HT-29 (cell line): Measurements from ENCODE around the gene RCC1. TPM values are rescaled to one million over a fixed set of nuclear protein-coding genes. Genes with fewer than 3 reads are reported as not detected.
A peak's percentile ranks its signal among the peaks of the same experiment; 100 is the strongest.
"Not testable (repeated sequence)": the region's sequence is repeated elsewhere in the genome, so short reads cannot be mapped to it uniquely, and the experiment has no call there.

Experiments
- DNase-seq: peaks from one replicate; pipeline ENCODE4 v3.0.0-alpha.2; 2015; ENCODE audit warnings: low spot score
- total RNA-seq: library from RNA; depleted of rRNA; stranded (reverse); fragments of >200 nt; shearing (Covaris generic); gene quantifications from 2 replicates; pipeline ENCODE4 v1.2.3, GENCODE V29; 2014

RCC1 gene
- total RNA-seq, 1 experiment from 2014 or later = 131 TPM

DNA sequence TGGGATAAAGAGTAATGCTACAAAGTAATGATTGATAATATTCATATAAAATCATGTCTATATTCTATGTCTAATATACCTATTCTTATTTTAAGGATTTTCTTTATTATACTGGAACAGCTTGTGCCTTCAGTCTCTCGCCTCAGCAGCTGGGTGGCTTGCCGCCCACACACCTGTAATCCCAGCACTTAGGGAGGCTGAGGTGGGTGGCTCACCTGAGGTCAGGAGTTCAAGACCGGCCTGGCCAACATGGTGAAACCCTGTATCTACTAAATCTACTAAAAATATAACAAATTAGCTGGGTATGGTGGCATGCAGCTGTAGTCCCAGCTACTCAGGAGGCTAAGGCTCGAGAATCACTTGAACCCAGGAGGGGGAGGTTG lies 39.4 kb downstream of the RCC1 start:
- no peak for DNase-seq

DNA sequence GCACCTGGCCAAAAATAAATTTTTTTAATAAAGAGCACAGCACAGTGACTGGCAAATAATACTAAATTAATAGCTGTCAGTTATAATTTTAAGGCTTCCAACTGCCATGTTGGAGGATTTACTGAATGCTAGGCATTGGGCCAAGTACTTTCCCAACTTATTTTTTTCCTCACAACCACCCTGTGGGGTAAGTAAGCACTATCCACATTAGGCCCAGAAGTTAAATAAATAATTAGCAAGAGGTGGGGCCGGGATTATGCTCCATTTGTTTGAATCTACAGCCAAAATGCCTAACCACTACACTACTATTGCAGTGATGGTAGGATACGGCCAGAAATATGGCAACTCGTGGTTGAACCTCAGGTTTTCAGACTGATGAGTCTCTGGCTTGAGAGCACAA lies 42.5 kb downstream of the RCC1 start:
- no peak for DNase-seq

DNA sequence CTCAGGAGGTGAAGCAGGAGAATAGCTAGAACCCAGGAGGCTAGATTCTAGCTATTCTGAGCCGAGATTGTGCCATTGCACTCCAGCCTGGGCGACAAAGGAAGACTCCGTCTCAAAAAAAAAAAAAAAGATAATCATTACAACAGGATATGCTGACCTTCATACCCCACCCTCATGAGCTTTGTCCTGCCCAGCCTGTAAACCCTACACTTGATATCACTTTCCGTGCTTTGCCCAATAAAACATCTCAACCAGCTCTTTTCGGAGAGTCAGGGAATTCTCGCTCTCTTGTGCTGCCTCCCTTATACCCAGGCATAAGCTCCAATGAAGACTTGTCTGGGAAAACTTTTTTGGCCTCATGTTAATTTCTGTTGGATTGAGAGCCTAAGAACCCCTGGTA lies 45.5 kb downstream of the RCC1 start:
- DNase-seq = no peak

DNA sequence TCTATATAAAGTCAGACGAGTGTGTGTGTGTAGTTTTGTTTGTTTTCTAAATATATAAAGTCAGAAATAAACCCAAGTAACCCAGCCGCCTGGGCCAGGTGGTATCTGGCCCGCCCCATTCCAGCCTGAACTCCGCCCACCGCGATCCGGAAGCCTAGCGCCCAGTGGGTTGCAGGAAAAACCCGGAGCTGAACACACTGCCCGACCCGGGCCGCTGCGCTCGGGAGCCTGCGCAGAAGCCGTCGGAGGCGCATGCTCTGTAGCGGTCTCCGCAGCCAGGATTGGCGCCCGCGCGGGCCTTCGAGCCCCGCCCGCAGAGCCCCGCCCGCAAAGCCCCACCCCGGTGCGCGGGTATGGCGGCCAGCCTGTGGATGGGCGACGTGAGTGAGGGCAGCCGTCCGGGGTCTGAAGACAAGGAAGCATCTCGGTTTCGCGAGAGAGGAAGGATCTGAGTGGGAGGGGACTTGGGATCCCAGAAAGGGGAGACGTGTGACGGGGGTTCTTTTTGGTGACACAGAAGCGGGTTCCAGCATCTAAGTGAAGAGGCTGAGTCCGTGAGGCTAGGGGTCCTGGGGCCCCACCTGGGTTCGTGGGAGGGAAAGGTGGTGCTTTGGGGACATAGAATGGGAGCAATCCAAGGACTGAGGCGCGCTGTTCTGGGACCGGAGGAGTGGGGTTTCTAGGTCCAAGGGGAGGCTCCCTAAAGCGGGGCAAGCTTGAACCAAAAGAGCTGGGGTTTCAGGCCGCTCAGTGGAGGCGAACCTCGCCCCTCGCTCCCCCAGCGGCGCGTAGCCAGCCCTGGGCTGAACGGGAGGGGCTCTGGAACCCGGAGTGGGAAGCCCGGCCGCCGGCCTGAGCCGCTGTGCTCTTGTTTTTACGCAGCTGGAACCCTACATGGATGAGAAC lies 47.2 kb downstream of the RCC1 start, which contains the start of gene TRNAU1AP:
Gene TRNAU1AP (plus strand): TSS at position 328 of the 906 bp plus-strand sequence. CDS start 26 bp downstream, at position 354.
- peak; percentile 98 for DNase-seq

DNA sequence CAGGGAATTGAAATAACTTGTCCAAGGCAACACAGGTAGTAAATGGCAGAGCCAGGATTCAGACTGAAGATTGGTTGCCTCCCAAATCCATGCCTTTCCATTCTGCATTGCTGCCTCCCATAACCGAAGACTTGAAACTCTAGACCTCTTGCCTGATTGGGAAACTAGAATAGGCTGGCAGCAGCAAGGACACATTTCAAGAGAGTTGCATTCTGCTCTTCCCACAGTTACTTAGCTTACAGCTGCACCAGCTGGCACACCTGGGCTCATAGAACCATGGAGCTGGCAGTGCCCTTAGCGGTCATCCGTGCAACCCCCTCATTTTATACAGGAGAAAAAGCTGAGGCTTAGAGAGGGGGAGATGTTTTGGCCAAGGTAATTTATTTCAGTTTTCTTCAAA lies 55.0 kb downstream of the RCC1 start:
- no peak for DNase-seq

DNA sequence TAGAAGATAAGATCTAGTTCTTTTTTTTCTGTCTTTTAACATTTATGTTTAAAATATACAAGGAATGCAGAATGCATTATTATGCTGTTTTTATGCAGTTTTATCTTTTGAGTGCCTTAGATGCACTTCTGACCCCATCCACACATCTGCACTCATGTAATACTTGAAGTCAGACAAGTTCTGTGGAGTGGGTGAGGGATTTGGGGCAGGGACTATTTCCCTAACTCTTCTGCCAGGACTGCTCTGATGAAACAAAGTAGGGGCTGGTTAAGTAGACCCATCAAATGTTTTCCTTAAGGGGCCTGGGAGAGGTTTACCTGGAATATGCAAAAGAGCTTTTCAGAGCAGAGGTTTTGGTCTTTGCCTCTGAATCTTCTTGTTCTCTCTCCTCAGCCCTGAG lies 58.5 kb downstream of the RCC1 start:
- no peak for DNase-seq

DNA sequence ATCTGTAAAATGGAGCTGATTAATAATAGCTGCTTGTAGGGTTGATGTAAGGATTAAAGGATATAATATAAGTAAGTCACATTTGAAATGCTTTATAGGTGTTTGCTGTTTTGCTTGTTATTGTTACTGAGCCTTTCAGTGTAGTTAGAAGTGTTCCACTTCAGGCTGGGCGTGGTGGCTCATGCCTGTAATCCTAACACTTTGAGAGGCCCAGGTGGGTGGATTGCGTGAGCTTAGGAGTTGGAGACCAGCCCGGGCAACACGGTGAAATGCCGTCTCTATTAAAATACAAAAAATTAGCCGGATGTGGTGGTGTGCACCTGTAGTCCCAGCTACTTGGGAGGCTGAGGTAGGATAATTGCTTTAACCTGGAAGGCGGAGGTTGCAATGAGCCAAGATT lies 59.2 kb downstream of the RCC1 start:
- DNase-seq = no peak

DNA sequence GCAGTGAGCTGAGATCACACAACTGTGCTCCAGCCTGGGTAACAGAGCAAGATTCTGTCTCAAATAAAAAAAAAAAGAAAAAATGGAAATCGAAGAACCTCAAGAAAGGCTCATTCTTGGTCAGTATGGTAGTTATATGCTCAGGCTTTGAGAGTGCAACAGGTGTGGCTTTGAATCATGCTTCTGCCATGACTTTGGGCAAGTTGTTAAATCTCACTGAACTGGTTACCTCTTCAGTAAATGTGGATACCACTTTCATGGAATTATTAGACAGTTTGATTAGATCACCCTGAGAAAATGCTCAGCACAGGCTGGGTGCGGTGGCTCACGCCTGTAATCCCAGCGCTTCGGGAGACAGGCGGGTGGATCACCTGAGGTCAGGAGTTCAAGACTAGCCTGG lies 59.9 kb downstream of the RCC1 start:
- DNase-seq = no peak

DNA sequence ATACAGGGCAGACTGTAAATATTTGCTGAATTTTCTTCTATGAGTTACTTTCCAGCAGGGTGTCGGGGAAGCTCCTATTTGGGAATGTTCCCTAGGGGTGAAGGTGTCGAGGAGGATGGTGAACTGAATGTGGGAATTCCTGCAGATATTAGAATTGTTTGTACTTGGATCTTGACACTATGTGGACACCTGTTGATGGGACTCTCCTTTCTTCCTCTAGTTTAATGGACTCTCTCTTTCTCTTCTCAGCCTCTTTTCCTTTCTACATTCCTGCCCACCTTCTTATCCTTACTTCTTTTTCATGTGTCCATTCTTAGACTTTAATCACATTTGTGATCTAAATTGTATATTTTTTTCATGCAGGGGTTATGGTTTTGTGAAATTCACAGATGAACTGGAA lies 61.1 kb downstream of the RCC1 start:
- DNase-seq = no peak

DNA sequence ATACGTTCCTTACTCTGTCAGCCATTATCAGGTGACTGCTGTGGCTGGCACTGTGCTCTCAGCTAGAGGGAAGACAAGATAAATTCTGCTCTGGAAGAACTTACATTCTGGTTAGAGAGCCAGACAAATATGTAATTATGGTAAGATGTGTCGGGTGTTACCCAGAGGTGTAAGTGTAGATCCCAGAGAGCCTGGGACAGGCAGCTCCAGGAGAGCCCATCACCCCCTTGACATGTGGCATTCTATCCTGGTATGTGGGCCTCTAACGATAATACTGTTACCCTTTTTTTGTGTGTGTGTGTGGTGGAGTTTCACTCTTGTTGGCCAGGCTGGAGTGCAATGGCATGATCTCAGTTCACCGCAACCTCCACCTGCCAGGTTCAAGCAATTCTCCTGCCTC lies 66.1 kb downstream of the RCC1 start:
- DNase-seq = no peak

DNA sequence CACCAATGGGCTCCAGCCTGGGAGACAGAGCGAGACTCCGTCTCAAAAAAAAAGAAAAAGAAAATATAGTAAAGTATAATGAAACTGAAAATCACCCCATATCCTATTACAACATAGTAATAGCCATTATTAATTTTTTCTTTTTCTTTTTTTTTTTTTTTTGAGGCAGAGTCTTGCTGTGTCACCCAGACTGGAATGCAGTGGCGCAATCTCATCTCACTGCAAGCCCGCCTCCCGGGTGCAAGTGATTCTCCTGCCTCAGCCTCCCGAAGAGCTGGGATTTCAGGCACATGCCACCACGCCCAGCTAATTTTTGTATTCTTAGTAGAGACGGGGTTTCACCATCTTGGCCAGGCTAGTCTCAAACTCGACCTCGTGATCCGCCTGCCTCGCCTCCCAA lies 67.0 kb downstream of the RCC1 start:
- DNase-seq = not testable (repeated sequence)

DNA sequence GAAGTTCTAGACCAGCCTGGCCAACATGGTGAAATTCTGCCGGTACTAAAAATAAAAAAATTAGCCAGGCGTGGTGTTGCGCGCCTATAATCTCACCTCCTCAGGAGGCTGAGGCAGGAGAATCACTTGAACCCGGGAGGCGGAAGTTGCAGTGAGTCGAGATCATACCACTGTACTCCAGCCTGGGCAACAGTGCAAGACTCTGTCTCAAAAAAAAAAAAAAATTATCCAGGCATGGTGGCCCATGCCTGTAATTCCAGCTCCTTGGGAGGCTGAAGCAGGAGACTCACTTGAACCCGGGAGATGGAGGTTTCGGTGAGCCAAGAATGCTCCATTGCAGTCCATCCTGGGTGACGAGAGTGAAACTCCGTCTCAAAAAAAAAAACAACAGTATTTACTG lies 67.7 kb downstream of the RCC1 start:
- no peak for DNase-seq

DNA sequence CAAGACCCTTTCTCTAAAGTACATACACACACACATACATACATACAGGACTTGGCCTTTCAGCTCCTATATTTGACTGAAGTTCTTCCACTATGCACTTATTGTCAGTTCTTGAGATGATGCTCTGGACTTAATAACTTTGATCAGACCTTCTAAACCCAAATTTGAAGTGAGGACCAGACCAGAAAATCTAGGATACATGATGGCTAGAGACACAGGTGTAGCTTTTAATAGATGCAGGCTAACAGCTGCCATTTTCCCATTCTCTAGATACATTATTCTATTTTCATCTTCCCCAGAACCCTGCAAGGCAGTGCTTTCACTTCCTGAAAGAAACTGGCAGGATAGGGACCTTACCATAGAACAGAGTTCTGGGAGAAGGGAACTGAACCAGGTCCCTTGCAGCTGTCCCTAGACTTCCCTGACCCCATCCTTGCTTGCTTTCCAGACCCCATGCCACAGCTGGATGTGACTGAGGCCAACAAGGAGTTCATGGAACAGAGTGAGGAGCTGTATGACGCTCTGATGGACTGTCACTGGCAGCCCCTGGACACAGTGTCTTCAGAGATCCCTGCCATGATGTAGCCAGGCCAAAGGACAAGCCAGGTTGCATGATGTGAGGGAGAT lies 71.3 kb downstream of the RCC1 start:
- peak; percentile 39 for DNase-seq

DNA sequence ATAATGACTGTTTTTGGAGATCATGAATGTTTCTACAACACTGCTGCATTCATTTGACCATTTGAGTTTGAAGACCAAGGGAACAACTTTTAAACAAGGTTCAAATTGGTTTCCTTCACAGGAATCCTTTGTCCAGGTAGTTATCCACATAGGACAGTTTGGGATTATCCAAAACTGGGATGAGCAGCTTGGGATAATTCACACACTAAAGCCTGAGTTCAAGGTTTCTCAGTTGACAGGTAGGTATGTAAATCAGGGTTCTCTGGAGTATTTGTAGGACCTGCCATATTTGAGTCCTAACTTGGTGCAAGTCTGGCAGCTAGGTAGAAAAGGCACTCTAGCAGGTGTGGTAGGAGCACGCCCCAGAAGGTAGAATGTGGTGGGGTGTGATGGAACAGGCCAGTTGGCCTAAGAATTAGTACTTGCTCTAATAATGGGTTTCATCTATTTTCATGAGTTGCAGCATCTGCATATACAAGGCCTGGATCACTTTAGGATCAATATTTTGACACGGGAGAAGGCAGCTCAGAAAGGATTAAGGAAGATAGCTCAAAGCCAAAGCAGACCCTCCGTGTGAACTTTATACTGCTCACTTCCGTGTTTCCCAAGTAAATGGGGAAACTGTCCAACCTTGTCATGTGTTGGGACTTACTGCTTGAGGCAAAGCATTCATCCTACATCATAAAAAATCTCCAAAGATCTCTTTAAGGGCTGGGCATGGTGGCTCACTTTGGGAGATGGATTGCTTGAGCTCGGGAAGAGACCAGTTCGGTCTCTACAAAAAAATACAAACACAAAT lies 72.1 kb downstream of the RCC1 start:
- no peak for DNase-seq

DNA sequence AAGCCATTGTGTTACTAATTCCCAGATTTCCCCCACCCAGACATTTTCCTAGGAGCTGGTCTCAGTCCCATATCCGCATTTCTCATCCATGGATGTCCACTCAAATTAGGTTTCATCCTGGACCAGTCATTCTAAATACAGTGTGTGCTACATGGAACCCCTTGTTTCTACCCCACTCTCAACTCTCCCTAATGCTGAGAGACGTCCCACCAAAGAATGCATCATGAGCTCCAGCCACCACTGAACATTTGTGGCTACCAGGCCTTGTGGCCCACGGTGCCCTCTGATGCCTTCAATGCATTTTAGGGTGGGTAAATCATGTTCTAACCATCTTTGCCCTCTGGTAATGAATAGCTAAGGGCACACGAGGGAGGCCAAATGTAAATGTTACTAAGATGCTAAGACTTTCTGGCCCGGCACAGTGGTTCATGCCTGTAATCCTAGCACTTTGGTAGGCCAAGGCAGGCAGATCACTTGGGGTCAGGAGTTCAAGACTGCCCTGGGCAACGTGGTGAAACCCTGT lies 72.9 kb downstream of the RCC1 start:
- DNase-seq = no peak

DNA sequence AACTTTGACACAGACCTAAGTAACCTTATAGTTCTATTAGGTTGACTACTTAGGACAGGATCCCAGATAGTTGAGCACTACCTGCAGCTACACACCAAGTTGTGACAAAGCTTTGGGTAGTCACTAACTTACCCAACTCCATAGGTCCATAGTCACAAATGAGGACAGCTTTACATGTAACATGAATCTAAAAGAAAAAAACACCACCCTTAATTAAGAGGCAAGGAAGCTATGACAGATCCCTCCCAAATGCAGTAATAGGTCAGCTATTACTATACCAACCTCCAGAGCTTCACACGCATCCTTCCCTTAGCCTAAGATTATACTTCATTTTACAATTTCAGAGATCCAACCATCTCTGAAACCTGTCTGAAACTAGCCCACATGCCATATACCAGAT lies 73.6 kb downstream of the RCC1 start:
- no peak for DNase-seq

DNA sequence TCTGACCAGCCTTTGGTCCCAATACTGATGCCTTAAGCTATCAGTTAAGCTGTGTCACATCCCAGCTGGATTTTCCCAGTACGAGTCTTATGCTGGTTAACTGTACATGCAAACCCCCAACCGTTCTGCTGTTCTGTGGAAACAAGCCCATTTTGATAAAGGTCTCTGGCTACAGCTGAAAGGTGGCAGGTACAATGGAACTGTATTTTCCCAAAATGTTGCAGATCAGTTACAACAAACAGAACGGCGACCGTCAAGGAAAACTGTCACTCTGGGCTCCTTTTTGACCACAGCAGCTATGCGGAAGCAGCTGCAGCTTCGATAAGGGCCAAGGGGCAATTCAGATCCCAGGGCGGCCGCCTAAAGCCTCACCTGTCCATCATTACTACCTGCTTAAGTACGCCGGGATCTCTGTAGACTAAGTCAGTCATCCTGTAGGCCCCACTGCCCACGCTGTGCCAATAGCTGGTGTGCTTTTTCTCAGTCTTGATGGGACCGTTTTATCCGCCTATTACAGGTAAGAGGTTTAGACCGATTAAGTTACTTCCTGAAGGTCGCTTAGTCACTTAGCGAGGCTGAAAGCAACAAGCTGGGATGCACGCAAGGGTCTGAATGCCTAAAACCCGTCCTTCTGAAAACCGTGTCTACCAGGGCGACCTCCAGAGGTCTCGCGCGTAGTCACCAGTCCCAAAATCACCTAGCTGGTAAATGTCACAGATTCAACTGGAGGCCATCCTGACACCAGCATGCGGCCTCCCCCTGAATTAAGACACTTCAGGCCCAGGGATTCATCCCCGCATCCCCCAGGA lies 75.1 kb downstream of the RCC1 start:
- peak; percentile 69 for DNase-seq

DNA sequence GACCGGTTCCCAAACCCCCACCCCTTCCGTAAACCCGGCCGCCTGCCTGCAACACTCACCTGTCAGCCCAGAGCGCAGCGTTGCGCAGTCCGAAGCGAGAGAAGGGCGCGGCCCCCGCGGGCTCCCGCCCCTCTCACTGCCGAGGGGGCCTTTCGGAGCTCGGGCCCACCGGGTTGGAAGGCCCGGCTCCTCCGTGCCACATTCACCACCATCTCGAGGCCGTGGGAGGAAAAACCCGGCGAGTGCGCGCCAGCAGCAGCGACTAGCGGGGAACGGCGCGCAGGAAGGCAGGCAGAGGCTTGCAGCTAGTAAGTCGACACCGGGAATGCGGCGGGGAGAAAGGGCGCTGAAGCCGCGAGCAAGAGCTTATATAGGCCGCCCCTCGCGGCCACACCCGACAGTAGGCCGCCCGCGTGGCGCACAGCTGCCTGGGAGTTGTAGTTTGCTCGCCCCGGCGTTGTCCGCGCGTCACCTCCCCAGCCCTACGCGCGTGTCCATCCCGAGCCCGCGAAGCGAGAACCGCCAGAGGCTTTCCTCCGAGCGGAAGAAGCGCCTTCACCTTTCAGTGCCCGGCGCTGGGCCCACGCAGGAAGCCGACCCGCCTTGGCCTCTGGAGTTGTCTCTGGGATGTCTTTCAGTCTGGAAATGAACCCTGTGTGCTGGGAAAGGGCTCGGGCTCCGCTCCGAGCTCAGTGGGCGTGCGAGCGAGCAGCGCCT lies 75.8 kb downstream of the RCC1 start:
- peak; percentile 94 for DNase-seq

DNA sequence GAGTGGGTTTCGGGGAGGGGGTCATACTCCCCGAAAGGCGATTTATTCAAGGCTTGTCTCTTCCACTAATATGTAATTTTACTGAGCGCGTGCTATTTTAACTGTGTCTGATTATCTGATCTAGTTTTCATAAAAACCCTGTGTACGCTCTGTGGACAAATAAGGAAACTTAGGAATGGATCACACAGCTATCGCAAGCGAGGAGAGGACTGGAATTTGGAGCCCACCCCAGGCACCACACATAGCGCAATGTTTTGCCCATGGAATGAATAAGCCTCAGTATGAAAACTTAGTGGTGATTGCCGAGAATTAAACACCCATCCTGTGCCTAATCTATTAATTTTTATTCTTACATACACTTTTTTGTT lies 76.4 kb downstream of the RCC1 start:
- DNase-seq = peak; percentile 66

DNA sequence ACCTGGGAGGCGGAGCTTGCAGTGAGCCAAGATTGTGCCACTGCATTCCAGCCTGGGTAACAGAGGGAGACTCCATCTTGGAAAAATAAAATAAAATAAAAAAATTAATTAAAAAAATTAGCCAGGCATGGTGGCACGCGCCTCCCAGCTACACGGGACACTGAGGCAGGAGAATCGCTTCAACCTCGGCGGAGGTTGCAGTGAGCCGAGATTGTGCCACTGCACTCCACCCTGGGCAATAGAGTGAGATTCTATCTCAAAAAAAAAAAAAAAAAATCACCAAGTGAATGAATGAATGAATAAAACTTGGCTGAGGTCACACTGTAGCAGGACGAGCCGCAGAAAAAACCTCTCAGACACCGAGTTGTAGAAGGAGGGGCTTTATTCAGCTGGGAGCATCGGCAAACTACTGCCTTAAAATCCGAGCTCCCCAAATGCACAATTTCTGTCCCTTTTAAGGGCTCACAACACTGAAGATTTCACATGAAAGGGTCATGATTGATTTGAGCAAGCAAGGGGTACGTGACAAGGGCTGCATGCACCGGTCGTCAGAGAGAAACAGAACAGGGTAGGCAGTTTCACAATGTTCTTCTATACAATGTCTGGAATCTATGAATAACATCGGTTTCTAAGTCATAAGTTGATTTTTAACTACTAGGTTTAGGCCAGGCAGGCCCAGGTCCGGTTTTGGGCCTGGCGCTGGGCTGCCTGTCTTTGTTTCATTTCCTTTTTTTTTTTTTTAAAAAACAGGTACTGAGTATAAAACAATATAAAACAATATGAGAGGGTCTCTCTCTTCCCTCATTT lies 80.9 kb downstream of the RCC1 start:
- DNase-seq = not testable (repeated sequence)
